Ectodermal cell (in vitro differentiated cells): ENCODE measurements around the gene KLLN.
"Not testable (repeated sequence)": the region's sequence is repeated elsewhere in the genome, so short reads cannot be mapped to it uniquely, and the experiment has no call there.

ENCODE experiments used
- H3K27ac ChIP-seq: 2 replicates; pipeline ENCODE4 v1.7.0; 2013; ENCODE audit warnings: mild to moderate bottlenecking, low read depth, low read length; ENCODE audit not compliant: insufficient read depth, poor library complexity, severe bottlenecking
- H3K27me3 ChIP-seq: 2 replicates; pipeline ENCODE4 v1.7.0; 2013; ENCODE audit warnings: mild to moderate bottlenecking, low read length; ENCODE audit not compliant: insufficient read depth, control insufficient read depth, poor library complexity, severe bottlenecking
- H3K36me3 ChIP-seq: one replicate; pipeline ENCODE4 v1.7.0; 2013; ENCODE audit warnings: low read length; ENCODE audit not compliant: control insufficient read depth, insufficient read depth
- H3K4me1 ChIP-seq: one replicate; pipeline ENCODE4 v1.7.0; 2013; ENCODE audit warnings: low read length; ENCODE audit not compliant: control insufficient read depth, insufficient read depth
- H3K4me3 ChIP-seq: 2 replicates; pipeline ENCODE4 v1.7.0; 2013; ENCODE audit warnings: low read depth, low read length, control low read depth; ENCODE audit not compliant: insufficient read depth
- H3K9me3 ChIP-seq: 2 replicates; pipeline ENCODE4 v1.7.0; 2013; ENCODE audit warnings: mild to moderate bottlenecking, low read length, moderate library complexity; ENCODE audit not compliant: control insufficient read depth
- WGBS, 2 experiments: methylation state at CpG; one replicate each; pipeline ENCODE4 v1.1.7; 2013; ENCODE audit warnings: missing lambda C conversion rate in 2 of 2; 5-methylcytosine and 5-hydroxymethylcytosine counted together

Gene KLLN

DNA sequence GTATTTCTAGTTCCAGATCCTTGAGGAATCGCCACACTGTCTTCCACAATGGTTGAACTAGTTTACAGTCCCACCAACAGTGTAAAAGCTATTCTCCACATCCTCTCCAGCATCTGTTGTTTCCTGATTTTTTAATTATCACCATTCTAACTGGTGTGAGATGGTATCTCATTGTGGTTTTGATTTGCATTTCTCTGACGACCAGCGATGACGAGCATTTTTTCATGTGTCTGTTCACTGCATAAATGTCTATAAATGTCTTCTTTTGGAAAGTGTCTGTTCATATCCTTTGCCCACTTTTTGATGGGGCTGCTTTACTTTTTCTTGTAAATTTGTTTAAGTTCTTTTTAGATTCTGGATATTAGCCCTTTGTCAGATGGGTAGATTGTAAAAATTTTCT is 7.7 kb downstream of the KLLN start:
- H3K36me3 ChIP-seq, H3K27ac ChIP-seq, H3K27me3 ChIP-seq, H3K4me1 ChIP-seq, H3K4me3 ChIP-seq, H3K9me3 ChIP-seq: not testable (repeated sequence)
- 76 to 96% methylated on average over 4 of the region's 4 CpGs for WGBS, 2 experiments

GRCh38 chr10:87855247-87855646 is 8.1 kb downstream of the KLLN start:
- 88 to 93% methylated on average over 1 to 4 of the region's 5 CpGs for WGBS, 2 experiments
- not testable (repeated sequence) for H3K4me1 ChIP-seq, H3K36me3 ChIP-seq, H3K9me3 ChIP-seq, H3K4me3 ChIP-seq, H3K27me3 ChIP-seq, H3K27ac ChIP-seq

DNA sequence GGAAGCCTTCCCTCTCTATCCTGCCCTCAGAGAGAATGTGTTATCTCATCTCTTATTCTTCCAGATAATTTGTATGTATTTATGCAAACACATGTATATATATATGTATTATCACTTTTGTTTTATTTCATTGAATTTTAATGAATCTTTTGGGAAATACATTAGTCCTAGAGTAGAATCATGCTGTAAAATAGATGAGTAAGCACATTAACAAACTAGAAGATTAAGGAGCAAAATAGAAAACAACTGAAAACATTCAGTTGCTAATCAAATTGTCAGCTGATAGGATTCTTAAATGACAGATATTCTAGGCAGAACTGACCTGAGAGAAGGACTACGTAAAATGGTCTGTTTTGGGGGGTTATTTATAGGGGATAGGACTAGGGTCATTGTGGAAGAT is 11.2 kb downstream of the KLLN start:
- no peak overlapping the region for H3K27ac ChIP-seq
- no peaks in the 10 kb centered on the region for H3K4me1 ChIP-seq
- no peaks in the 10 kb centered on the region for H3K36me3 ChIP-seq
- no peaks in the 10 kb centered on the region for H3K27me3 ChIP-seq
- WGBS, 2 experiments = 83% methylated on average over 1 of the region's 1 CpG
- no peak overlapping the region for H3K4me3 ChIP-seq
- no peaks in the 10 kb centered on the region for H3K9me3 ChIP-seq

DNA sequence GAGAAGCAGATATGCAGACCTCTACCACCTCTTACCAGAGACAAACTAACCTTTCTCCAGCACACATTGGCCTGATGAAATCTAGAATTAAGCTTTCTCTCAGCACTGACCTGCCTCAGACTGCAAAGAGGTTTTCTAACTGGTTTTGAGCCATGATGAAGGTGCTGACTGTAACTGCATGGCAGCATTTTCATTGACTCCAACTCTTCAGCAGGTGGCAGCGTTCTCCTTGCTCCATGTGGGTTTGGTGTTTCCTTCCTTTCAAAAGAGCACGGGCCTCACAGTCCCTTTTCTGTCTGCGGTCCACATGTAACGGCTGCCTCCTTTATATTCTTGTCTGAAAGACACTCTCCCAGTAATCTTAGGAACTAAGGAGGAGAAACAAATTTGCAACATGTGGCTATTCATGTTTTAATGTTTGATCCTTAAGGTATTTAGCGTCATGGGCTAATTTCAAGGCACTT is 12.6 kb downstream of the KLLN start:
- Histone ChIP-seq H3K4me3 (no peak overlapping the region), H3K27ac (no peak overlapping the region), H3K27me3 (no peaks in the 10 kb centered on the region), H3K9me3 (no peaks in the 10 kb centered on the region), H3K36me3 (no peaks in the 10 kb centered on the region), H3K4me1 (no peaks in the 10 kb centered on the region)
- WGBS, 2 experiments = 22 to 30% methylated on average over 5 of the region's 5 CpGs

DNA sequence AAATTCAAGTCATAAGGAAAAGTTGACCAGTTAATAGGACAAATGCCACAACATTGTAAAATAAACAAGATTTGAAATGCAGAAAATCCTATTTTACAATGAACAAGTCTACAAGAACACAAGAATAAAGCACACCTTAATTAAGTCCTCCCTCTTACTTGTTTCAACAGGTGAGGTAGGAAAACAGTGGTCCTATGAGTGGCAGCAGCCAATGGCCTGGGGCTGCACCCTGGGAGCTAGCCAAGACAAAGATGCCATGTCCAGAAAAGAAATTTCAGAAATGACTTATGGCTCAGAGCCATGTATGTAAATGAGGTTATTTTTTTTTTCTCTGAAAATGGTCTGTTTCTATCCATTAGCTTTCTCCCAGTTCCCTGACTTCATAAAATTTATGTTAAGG is 14.3 kb downstream of the KLLN start:
- no peaks in the 10 kb centered on the region for H3K36me3 ChIP-seq
- H3K27me3 ChIP-seq = no peaks in the 10 kb centered on the region
- no peaks in the 10 kb centered on the region for H3K9me3 ChIP-seq
- H3K4me3 ChIP-seq = no peak overlapping the region
- H3K4me1 ChIP-seq = no peaks in the 10 kb centered on the region
- no peak overlapping the region for H3K27ac ChIP-seq

GRCh38 chr10:87847550-87847949 is 15.8 kb downstream of the KLLN start:
- Histone ChIP-seq H3K4me1 (no peaks in the 10 kb centered on the region), H3K27ac (no peak overlapping the region), H3K27me3 (no peaks in the 10 kb centered on the region), H3K4me3 (no peak overlapping the region), H3K36me3 (no peaks in the 10 kb centered on the region), H3K9me3 (no peaks in the 10 kb centered on the region)

DNA sequence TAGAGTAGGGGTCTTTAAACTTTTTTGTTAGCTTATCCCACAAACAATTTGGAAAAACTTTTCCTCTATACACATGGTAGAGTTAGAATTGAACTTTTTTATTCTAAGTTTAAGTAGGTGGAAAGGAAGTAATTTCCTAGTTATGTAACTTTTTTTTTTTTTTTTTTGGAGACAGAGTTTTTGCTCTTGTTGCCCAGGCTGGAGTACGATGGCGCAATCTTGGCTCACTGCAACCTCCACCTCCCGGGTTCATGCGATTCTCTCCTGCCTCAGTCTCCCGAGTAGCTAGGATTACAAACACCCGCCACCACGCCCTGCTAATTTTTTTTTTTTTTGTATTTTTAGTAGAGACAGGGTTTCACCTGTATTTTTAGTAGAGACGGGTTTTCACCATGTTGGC is 16.6 kb downstream of the KLLN start:
- not testable (repeated sequence) for H3K9me3 ChIP-seq, H3K27me3 ChIP-seq, H3K4me3 ChIP-seq, H3K27ac ChIP-seq, H3K36me3 ChIP-seq, H3K4me1 ChIP-seq
- 96 to 98% methylated on average over 8 of the region's 8 CpGs for WGBS, 2 experiments

DNA sequence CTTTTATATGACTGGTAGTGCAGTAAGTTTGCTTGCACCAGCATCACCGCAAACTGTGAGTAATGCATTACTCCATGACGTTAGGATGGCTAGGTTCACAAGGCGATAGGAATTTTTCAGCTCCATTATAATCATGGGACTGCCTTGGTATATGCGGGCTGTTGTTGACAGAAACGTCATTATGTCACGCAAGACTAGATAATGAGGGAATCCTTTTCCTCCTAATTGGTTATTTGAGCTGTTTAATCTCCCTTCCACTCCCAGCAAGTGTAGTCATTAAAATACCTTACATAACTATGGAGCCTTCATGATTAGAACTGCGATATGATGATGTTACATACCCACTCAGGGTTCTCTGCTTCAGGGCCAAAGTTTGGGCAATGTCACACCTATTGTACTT is 17.3 kb downstream of the KLLN start:
- H3K27me3 ChIP-seq = no peaks in the 10 kb centered on the region
- H3K4me3 ChIP-seq = no peak overlapping the region
- no peak overlapping the region for H3K27ac ChIP-seq
- H3K4me1 ChIP-seq = no peaks in the 10 kb centered on the region
- H3K36me3 ChIP-seq = no peaks in the 10 kb centered on the region
- WGBS, 2 experiments = 88 to 89% methylated on average over 7 of the region's 7 CpGs
- H3K9me3 ChIP-seq = no peaks in the 10 kb centered on the region

GRCh38 chr10:87845624-87845998 is 17.7 kb downstream of the KLLN start:
- H3K4me1 ChIP-seq = no peaks in the 10 kb centered on the region
- no peak overlapping the region for H3K27ac ChIP-seq
- 88 to 94% methylated on average over 3 of the region's 3 CpGs for WGBS, 2 experiments
- H3K27me3 ChIP-seq = no peaks in the 10 kb centered on the region
- H3K4me3 ChIP-seq = no peak overlapping the region
- H3K36me3 ChIP-seq = no peaks in the 10 kb centered on the region
- no peaks in the 10 kb centered on the region for H3K9me3 ChIP-seq

DNA sequence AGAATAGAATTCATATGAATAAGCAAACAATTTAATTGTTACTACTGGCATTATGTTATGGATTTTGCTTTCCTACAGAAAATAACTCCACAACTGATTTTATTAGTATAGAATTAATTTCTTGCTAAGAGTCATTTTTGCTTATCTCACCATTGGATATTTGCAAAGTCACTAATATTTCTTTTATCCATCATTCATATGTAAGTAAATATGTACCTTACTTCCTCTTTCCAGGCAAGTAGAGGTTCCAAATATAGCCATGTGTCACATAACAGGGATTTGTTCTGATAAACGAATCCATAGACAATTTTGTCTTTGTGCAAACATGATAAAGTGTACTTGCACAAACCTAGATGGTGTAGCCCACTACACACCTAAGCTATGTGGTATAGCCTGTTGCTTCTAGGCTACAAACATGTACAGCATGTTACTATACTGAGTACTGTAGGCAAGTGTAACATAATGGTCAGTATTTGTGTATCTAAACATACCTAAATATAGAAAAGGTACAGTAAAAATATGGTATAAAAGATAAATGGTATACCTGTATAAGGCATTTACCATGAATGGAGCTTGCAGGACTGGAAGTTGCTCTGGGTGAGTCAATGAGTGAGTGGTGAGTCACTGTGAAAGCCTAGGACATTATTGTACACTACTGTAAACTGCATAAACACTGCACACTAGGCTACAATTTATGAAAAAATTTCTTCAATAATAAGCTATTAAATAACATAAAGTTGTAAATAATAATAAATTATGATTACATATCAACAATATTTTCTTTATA is 18.3 kb downstream of the KLLN start:
- Histone ChIP-seq H3K27me3 (no peaks in the 10 kb centered on the region), H3K4me1 (no peaks in the 10 kb centered on the region), H3K27ac (no peak overlapping the region), H3K36me3 (no peaks in the 10 kb centered on the region), H3K4me3 (no peak overlapping the region), H3K9me3 (no peaks in the 10 kb centered on the region)
- WGBS, 2 experiments = 83 to 88% methylated on average over 1 of the region's 1 CpG

- 95 to 96% methylated on average over 4 of the region's 4 CpGs for WGBS, 2 experiments
- Histone ChIP-seq H3K4me3 (no peak overlapping the region), H3K27me3 (no peaks in the 10 kb centered on the region), H3K4me1 (no peaks in the 10 kb centered on the region), H3K27ac (no peak overlapping the region), H3K9me3 (no peaks in the 10 kb centered on the region), H3K36me3 (no peaks in the 10 kb centered on the region)
Measured at GRCh38 chr10:87843714-87844113, 19.6 kb downstream of the KLLN start.
